NCI-H2171 (cell line): ENCODE measurements around the gene AGAP9.
"Not testable (repeated sequence)": the region's sequence is repeated elsewhere in the genome, so short reads cannot be mapped to it uniquely, and the experiment has no call there.

Experiments used
- DNase-seq: peaks from one replicate; lab custom pipeline; 2025; lab: John Stamatoyannopoulos, UW

The AGAP9 gene

GRCh38 chr10:47456794-47457527 lies 66.5 kb downstream of the AGAP9 start:
- DNase-seq = no peak

- no peak for DNase-seq
These were observed 67.2 kb downstream of the AGAP9 start for GRCh38 chr10:47456079-47456785.

- not testable (repeated sequence) for DNase-seq
These were observed 67.9 kb downstream of the AGAP9 start for GRCh38 chr10:47455350-47456078.

DNA sequence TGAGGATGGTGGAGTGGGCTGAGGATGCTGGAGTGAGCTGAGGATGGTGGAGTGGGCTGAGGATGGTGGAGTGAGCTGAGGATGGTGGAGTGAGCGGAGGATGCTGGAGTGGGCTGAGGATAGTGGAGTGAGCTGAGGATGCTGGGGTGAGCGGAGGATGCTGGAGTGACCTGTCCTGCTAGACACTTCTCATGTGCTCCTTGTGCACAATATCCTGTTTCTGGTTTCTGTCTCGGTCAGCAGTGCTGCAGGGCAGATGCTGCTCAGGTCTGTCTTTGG lies 68.7 kb downstream of the AGAP9 start:
- DNase-seq = no peak

DNA sequence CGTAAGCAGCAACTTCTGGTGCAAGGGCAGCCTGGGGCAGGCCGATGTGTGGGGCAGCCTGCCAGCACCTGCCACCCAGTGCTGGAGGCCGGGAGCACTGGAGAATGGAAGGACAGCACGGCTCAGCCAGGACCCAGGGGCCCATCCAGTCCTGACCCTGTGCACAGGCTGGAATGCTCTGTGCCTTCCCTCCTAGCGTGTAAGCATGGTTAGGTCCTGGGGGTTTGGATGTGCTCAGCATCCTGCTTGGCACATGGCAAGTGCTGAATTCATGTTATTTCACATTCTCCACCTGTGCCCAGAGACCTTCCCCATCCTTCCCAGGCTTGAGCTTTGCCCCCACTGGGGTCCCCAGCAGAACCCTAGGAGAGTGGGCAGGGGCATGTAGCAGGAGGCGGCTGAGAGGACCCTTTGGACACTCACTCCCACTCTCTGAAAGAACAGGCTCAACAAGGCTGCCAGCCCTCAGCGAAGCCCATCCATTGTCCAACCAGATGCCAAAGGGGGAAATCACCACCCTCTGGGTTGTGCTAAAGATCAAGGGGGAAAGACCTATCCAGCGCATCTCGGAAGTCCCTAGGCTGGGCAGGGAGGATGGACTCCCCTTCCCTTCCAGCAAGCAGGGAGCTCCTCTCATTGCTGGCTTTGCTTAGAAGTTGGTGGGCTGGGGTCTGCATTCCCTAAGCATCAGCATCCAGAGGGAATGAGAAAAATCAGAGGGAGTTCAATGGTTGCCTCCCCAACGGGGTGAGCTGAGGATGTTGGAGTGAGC lies 69.2 kb downstream of the AGAP9 start:
- DNase-seq = no peak

GRCh38 chr10:47453141-47454007 lies 70.1 kb downstream of the AGAP9 start:
- DNase-seq = no peak

GRCh38 chr10:47452495-47453140 lies 70.8 kb downstream of the AGAP9 start:
- DNase-seq = no peak

DNA sequence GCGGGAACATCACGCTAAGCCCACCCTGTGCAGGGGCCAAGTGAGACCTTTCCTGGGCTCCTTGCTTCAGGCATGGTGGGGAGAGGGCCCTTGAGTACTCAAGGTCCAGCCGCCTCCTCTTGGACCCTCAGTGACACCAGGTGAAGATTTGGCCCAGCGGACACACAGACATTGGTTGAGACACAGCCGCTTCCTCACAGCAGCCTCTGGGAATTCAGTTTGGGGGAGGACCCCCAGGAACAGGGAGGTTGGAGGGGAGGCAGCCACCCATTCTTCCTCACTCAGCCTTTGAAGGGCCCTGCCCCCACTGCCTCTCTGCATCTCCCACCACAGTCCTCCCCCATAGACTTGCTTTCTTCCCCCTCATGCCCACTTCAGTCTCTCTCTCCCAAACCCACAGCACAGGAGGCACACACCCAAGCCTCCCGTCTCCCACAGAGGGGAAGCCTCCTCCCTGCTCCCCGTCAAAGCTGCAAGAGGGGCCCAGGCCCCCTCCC lies 71.4 kb downstream of the AGAP9 start:
- DNase-seq = no peak
